Measurements from ENCODE around the gene GPLD1.

The GPLD1 gene

GRCh38 chr6:24378473-24379097, 110.8 kb downstream of the GPLD1 start:
- no peak for DNase-seq

Data from SHP77 treated with DMSO at 0.1 percent for 48 hours (cell line).